ENCODE measurements around the gene NRM.
"Not testable (repeated sequence)": the region's sequence is repeated elsewhere in the genome, so short reads cannot be mapped to it uniquely, and the experiment has no call there.

The NRM gene

DNA sequence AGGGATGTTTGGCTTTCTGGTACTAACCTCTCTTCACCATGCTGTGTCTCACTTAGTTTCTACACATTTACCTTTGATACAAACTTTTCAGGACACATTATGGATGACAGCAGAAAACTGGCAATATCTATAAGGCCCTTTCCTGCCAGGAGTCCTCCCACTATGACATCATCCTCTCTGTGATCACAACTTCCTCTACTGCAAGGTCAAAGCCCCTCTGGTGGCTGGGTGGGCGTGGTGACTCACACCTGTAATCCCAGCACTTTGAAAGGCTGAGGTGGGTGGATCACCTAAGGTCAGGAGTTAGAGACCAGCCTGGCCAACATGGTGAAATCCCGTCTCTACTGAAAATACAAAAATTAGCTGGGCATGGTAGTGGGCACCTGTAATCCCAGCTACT, 24.5 kb downstream of the NRM start:
- DNase-seq (ENCODE audit: low read depth in 3 of 3): peak in 1 of 3 experiments; percentile 50

DNA sequence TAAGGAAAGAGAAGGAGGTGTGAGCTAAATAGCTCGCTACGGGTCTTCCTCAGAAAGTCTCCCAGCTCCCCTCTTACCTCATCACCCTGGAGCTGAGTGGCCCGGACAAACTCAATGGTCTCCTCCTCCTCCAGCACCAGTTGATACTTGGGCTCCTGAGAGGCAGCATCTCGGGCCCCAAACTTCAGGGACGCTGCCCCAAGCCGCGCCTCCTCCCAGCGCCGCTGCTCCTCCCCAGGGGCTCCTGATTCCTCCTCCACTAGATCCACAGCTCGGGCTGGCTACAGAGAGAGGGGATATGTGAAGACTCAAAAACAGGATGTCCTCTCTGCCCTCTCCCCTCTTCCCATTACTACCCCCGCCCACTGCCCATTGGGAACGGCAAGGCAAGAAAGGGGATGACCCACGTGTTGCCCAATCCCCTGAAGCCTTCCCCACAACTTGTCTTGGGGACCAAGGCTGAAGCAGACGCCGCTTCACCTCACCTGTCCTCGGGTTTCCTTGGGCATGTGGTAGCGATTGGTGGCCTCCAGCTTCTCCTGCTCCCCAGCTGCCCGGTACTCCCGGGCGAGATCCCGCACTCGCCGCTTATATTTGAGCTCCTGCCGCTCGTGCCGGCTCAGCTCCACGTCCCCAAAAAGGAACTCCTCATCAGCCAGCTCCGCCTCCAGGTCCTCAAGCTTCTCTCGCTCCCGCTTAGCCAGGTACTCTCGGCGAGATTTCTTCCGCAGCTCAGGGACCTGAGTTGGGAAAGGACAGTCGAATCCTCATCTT, 25.6 kb downstream of the NRM start:
- no peak for DNase-seq (ENCODE audit: low read depth in 3 of 3)

DNA sequence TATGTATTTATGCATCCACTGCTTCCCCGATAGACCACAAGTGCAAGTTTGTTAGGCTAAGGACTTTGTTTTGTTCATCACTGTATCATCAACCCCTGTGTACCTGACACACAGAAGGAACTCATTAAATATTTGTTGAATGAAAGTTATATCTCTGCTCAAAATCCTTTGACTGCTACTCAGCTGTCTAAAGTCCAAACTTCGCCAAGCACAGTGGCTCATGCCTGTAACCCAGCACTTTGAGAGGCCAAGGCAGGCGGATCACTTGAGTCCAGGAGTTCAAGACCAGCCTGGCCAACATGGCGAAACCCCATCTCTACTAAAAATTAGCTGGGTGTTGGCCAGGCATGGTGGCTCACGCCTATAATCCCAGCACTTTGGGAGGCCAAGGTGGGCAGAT, 32.9 kb downstream of the NRM start:
- DNase-seq (ENCODE audit: low read depth in 3 of 3): not testable (repeated sequence)

DNA sequence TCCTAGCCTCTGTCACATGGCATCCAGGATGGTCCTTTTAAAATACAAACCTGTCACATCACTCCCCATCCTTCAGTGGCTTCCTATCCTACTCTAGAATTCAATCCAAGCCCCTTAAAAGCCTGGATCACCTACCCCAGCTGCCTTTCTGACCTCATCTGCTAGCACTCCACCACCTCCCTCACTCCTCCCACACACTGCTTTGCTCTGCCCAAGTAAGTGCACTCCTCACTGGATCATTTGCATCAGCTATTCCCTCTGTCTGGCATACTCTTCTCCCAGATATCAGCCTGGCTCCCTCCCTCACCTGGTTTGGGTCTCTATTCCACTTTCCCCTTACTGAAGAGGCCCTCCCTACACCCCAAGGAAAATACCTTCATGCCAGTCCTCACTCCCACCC, 33.3 kb downstream of the NRM start:
- no peak for DNase-seq (ENCODE audit: low read depth in 3 of 3)

DNA sequence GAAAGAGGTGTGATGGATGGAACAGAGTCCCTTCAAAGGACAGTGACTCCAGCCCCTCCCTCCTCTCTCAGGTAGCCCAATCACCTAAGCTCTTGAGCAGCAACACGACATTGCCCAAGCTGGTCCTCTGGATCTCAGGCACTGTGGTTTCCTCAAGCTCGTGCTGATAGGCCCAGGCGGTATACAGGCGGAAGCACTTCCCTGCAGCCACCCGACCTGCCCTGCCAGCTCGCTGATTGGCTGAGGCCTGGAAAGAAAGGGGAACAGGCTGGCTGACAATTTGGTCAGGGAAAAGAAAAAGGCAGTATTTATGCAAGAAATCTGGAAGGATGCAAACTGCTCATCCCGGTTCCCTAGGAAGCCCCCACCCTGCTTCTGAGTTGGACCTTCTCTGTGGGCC, 34.3 kb downstream of the NRM start:
- no peak for DNase-seq (ENCODE audit: low read depth in 3 of 3)

DNA sequence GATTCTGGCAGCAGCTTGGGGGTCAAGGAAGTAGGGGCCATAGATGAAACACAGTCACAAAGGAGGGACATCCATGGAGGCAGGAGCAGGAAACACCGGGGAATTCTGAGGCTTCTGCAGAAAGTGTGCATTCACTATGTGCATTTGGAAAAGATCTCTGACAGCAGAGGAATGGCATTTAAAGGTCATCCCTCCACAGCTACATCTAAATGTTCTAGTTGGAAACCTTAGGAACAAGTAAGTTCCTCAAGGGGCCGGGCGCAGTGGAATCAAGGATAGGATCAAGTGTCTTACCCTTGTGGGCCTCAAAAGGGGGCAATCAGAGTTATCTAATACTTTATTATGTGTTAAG, 35.1 kb downstream of the NRM start:
- no peak for DNase-seq (ENCODE audit: low read depth in 3 of 3)

DNA sequence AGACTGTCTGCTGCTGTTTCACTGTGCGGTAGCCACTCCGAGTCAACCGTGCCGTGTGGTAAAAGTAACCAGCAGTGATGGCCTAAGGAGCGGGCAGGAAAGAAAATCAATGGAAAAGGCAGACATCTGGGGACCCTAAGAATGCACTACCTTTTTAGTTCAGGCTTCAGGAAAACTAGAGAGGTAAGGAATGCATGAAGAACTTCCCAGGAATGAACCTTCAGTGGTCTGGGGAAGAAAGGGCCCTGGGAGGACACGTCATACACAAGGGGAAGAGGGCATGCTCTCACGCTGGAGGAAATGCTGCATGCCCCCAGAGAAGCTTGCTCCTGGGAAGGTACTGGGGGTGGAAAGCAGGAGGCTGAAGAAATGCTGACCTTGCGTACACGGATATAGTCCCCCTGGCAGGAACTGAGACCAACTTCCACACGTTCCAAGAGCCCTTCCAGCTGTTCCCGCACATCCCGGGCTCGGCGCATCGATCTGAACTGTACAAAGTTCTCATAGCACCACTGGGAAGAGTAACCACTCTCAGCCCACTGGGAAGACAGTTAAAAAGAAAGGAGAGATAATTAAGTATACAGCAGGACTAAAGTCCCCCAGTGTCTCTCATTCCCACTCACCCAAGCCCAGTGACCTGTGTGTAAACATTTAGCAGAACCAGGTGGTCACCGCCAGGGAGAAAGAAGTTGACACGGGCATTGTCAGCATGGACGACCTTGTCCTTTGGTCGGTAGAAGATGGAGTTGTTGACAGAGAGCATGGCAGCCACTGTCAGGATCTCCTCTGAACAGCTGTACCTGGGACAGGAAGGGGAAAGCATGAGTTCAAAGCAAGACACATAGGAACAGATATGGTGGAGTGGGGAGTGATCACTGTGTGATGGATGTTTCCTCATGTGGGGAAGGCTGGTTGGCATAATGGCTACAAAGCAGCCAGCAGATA, 35.7 kb downstream of the NRM start:
- DNase-seq (ENCODE audit: low read depth in 3 of 3): no peak

DNA sequence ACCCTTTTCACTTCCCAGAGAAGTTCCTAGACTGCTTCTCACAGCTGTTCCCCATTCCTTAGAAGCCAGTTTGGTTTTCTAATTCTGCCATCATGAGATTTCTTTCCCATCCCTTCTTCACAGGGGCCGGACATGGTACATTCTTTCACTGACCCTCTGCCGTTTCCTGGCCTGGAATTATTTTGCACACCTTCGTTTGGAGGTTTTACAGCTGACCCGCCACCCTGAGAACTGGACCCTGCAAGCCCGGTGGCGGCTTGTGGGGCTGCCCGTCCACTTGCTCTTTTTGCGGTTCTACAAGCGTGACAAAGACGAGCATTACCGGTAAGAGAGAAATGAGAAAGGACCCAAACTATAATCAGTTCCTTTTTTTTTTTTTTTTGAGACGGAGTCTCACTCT, 39.6 kb downstream of the NRM start:
- DNase-seq (ENCODE audit: low read depth in 3 of 3): no peak

DNA sequence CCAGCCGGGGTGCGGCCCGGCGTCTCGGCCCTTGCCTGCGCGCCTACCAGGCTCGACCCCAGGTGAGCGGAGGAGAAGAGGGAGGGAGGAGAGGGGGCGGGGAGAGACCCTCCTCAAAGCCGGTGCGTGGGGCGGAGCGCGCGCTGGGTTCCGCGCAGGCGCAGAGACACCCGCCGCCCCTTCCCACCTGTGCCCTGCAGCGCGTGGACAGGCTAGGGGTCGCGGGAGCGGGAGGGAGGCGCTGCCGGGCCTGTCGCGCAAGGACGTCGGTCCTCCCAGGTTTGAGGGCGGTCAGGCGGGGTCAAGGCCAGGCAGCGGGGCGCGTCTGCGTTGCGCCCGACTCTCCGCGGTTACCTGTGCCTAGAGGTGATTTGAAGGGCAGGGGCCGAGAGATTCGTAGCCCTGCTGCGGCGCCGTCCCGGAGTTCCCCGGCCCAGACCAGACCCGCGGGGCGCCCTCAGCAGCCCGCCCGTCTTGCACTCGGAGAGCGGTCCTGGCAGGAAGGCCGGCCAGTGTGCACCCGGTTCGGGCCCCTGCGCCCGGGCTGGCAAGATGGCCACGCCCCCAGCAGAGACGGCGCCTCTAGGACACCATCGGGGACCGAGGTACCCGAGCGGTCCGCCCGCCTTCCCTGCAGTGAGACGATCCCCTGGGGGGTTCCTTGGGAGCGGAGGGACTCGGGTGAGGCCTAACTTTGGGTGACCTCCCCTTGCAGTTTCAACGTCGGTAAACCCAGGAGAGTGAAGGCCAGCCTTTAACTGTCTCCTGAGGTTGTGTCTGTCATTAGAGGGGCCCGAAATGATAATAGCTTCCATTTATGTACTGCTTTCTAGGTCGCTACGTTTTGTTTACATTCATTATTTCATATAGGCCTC, 43.3 kb downstream of the NRM start:
- DNase-seq (ENCODE audit: low read depth in 3 of 3): peak; percentile 62 to 76 (median 63)

DNA sequence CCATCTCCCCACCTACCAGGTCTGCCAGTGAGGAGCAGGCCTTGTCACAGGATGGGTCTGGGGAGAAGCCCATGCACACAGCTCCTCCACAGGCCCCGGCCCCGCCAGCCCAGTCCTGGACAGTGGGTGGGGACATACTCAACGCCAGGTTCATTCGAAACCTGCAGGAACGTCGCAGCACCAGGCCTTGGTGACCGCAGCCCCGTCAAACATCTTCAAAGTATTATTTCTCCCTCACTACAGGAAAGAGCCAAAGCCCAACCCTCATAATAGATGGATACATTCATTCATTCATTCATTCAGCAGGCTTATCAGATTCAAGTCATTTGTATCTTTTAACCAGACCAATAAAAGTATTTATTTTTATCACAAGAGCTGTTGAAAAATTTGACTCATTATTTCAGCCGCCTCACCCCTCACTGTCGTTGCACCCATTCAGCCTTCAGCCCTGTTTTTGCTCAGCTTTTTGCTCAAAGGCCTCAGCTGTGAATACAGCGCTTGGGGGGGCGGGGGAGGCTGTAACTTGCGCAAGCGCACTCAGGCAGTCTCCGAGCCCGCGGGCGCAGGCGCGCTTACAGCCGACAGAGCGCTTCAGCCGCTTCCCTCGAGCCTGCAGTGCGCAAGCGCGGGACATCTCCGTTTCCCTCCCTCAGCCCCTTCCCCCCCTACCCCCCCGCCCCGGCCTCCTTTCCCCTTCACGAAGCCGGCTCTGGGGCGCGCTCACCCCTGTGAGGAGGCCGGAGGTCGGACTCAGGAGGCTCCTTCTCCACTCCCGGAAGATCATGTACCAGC, 44.1 kb downstream of the NRM start, which contains the start of gene C6orf136:
Gene C6orf136 (plus strand): TSS at position 684 of the 792 bp plus-strand sequence. CDS start 99 bp downstream, at position 783.
- peak; percentile 85 to 91 (median 86) for DNase-seq (ENCODE audit: low read depth in 3 of 3)

DNA sequence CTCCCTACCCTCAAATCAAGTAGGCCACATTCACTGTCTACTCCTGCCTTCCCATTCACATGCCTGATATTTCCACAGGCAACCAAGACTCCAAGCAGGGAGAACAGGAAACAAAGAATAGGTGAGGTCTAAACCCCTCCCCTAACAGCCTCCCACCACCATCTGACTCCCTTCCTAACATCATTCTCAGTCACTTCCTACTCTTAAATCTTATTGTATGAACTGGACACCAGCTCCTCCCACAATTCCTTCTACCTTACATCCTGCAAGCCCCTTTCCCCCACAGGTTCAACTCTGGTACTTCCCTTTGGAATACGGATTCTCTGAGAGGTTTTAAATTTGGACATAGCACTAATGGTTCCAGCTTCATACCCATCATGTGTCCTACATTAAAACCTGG, 44.8 kb downstream of the NRM start:
- no peak for DNase-seq (ENCODE audit: low read depth in 3 of 3)

DNA sequence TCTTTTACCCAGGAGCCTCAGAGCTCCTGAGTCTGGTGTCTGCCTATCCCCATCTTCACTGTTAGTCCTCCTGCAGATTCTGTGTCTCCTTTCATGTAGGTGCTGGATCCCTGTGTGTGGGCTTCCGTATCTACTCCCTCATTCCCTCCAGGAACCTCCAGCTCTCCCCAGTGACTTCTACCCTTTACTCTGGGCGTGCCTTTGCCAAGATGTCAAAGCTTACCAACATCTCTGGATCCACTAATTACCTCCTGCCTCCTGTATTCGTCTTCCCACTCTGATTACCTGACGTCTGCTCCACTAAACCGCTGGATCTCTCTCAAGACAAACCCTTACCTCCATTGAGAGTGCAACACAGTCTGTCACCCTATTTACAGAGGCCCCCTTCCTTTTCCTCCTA, 46.0 kb downstream of the NRM start:
- no peak for DNase-seq (ENCODE audit: low read depth in 3 of 3)

DNA sequence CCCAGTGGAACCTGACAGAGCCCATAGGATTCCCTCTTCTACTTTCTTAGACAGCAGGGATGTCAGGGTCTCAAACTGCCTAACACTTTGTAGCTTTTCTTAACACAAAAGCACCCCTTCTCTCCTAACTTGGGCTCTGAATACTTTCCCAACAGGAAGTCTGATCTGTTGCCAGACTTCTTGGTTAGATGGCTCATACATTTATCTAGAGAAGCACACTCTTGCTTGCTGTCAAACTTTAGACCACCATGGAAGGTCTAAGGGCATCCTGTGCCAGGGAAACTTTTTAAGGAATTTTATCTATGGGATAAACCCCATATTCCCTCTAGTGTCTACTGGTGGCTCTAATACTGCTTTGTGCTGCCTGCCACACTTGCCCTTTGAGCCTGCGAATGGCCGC, 47.1 kb downstream of the NRM start:
- DNase-seq (ENCODE audit: low read depth in 3 of 3): no peak

DNA sequence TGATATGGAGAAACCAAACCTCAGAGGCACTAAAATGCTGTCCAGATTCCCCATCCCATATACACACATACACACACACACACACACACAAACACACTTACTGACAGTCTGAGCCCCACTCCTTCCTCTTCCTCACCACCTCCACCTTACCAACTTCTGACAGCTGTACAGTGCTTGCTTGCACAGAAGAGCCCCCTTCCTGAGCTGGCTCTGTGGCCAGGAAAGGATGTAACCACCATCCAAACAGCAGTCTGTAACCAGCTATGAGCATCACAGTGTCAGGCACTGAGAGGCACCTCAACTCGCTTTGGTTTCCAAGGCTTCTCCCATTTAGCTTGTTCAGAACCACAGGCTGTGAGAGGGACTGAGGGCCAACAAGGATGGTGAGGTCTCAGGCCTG, 49.7 kb downstream of the NRM start:
- DNase-seq (ENCODE audit: low read depth in 3 of 3): no peak

DNA sequence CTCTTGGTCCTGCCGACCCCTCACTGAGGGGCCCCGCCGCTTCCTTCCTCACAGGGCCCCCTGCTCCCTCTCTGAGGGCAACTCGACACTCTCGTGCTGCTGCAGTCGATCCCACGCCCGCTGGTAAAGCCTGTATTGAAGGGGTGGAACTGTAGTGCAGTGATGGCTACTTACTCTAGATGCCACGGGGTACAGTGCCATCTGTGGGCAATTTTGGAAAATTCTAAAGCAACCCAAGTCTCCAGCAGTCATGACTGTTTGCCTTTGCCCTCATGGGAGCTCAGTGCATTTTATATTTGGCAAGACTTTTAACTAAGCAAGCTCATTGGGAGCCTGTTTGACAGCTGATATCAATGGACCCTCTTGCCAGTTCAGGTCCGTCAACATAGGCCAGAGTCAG, 50.3 kb downstream of the NRM start:
- no peak for DNase-seq (ENCODE audit: low read depth in 3 of 3)
